Measurements from ENCODE around the gene OPA1.

- TF ChIP-seq POLR2AphosphoS5 (IDR thresholded peaks at IDR 0.05) (no peak), CTCF (IDR thresholded peaks at IDR 0.05) (no peak), POLR2A (IDR thresholded peaks at IDR 0.05) (no peak)
Observed at GRCh38 chr3:193711166-193711485, 118.1 kb downstream of the OPA1 start.
